T-helper 2 cell treated with Interferon-gamma antibody and Interleukin-4, amounts not matched to agents 5 μg/mL and 100 μg/mL, for 36 hours (primary cell): Measurements from ENCODE around the gene PGLYRP4.

Source experiments
- DNase-seq: peaks from one replicate; pipeline ENCODE4 v3.0.0; 2021; ENCODE audit warnings: low spot score
- H3K27ac Mint-ChIP-seq: one replicate; pipeline ENCODE4 v1.8.0; 2021; ENCODE audit warnings: mild to moderate bottlenecking, mixed read lengths
- H3K27me3 Mint-ChIP-seq: one replicate; pipeline ENCODE4 v1.8.0; 2021; ENCODE audit warnings: low read depth, mixed read lengths
- H3K36me3 Mint-ChIP-seq: one replicate; pipeline ENCODE4 v1.8.0; 2021; ENCODE audit warnings: low read depth, mixed read lengths
- H3K4me1 Mint-ChIP-seq: one replicate; pipeline ENCODE4 v1.8.0; 2021; ENCODE audit warnings: low read depth, mixed read lengths
- H3K4me3 Mint-ChIP-seq: one replicate; pipeline ENCODE4 v1.8.0; 2022; ENCODE audit warnings: mild to moderate bottlenecking, moderate library complexity, mixed read lengths
- H3K9me3 Mint-ChIP-seq: one replicate; pipeline ENCODE4 v1.8.0; 2021; ENCODE audit warnings: mixed read lengths

The PGLYRP4 gene, protein sequence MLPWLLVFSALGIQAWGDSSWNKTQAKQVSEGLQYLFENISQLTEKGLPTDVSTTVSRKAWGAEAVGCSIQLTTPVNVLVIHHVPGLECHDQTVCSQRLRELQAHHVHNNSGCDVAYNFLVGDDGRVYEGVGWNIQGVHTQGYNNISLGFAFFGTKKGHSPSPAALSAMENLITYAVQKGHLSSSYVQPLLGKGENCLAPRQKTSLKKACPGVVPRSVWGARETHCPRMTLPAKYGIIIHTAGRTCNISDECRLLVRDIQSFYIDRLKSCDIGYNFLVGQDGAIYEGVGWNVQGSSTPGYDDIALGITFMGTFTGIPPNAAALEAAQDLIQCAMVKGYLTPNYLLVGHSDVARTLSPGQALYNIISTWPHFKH

DNA sequence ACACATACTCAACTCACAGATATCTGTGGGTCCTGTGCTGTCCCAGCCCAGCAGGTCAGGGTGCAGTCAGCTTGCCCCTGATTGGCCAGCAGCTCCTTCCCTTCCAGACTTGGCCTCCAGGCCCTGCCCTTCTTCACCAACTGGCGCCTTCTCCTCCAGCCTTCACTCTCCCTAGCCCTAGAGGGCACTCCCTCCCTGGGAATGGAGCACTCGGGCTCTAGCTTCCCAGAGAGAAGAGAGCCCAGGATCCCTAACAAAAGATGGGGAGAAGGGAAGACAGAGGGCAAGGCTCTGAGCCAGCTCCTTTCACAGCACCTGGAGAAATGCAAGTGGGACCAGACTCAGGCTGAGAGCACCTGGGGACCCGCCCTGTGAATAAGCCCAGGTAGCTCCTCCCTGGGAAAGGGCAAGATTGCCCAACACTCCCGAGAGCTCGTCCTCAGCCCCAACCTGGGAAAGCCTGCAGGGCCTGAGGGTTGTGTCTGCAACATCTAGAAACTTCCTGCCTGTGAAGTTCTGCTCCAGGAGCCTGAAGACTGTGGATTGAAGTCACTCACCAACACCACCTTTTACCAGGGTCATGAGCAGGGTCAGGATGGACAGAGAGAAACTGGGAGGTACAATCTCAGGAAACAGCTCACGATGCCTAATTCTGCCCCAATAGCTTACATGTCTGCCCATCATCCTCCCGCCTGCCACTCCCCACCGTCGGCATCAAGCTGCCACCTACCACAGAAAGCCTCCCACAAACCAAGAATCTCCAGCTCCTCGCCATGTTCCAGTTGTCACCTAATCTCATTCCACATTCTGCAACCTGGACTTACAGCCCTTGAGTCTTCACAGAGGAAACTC, at the start of gene PGLYRP4:
PGLYRP4 (minus strand) TSS at position 331 of the 852 bp plus-strand sequence. CDS start 909 bp downstream, outside the sequence.
- no peak within 1 kb of the TSS for H3K27ac Mint-ChIP-seq
- peaks cover 11% of the 10 kb centered on the region for H3K4me1 Mint-ChIP-seq
- DNase-seq, result no peak
- H3K9me3 Mint-ChIP-seq, result no peaks in the 10 kb centered on the region
- no peaks in the 10 kb centered on the region for H3K36me3 Mint-ChIP-seq
- H3K27me3 Mint-ChIP-seq, result peaks cover 11% of the 10 kb centered on the region
- H3K4me3 Mint-ChIP-seq, result no peak within 1 kb of the TSS

DNA sequence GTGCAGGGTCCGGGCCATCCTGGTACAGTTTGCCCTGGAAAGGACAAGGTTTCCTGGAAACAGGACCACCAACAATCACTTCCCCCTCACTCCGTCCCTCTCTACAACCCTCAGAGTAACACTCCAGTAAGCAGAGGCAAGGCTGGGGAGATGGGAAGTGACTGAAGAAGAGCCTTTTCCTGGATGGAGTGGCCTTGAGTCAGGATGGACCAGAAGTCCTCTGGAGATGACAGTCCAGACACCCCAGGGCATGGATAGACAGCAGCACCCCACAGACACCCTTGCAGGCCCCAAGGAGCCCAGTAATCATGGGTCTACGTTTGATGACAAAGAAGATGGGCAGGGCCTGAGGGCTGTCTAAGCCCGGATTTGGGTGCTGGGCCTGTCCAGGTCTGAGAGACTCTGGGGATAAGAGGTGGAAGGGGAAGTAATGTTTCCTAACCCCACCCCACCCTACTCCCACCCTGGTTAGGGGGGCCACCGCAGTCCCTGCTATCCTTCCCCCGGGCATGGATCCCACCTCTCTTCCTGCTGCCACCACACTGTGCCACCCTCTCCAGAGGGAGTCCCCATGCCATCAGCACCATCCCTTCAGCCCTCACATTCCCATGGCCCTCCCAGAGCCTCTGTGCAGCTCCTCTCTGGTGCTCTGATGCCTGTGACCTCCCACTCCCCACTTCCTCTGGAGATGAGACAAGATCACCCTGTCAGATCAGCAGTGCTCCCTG, 49.4 kb upstream of the PGLYRP4 start:
- no peak for DNase-seq
- peaks cover 4% of the 10 kb centered on the region for H3K27me3 Mint-ChIP-seq
- no peaks in the 10 kb centered on the region for H3K9me3 Mint-ChIP-seq
- no peak overlapping the region for H3K4me3 Mint-ChIP-seq
- H3K36me3 Mint-ChIP-seq, result no peaks in the 10 kb centered on the region
- no peak overlapping the region for H3K27ac Mint-ChIP-seq
- H3K4me1 Mint-ChIP-seq, result no peaks in the 10 kb centered on the region

DNA sequence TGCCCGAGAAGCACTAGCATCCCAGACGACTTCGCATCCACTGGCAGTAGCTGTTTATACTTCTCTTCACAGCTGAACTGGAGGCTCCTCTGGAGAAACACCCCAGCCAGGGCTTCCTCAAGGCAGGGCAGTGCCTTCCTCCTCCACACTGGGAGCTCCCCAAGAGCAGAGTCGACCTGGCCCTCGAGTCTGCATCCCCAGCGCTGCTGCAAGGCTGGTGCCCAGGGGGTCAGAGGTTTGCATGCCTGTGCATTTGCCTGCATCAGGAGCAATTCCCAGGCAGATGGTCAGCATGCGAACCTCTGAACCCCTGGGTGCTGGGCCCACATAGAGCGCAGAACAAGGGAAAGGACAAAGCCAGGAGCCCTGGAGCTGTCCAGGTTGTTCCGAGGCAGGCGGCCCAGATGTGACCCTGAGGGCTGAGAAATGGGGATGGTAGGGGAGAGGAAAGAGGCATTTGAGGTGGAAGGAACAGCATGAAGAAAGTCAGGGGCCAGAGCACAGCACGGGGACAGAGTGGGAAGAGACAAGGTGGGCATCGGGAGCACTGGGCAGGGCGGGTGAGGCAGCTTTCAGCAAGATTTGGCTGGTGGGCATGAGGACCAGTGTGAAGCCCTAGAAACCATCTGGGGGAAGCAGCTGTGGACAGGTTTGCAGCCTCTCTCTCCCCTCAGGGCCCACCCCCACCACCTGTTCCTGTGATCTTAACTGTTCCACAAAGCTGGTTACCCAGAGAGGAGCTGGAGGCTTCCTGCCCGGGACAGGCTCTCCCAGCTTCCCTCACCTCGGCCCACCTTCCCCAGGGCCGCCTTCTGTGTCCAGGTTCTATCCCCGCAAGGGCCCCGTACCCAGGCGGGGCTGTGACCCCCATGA, 48.6 kb upstream of the PGLYRP4 start:
- no peaks in the 10 kb centered on the region for H3K36me3 Mint-ChIP-seq
- H3K9me3 Mint-ChIP-seq, result no peaks in the 10 kb centered on the region
- no peak for DNase-seq
- H3K4me1 Mint-ChIP-seq, result no peaks in the 10 kb centered on the region
- no peak overlapping the region for H3K27ac Mint-ChIP-seq
- H3K4me3 Mint-ChIP-seq, result no peak overlapping the region
- peaks cover 3% of the 10 kb centered on the region for H3K27me3 Mint-ChIP-seq

DNA sequence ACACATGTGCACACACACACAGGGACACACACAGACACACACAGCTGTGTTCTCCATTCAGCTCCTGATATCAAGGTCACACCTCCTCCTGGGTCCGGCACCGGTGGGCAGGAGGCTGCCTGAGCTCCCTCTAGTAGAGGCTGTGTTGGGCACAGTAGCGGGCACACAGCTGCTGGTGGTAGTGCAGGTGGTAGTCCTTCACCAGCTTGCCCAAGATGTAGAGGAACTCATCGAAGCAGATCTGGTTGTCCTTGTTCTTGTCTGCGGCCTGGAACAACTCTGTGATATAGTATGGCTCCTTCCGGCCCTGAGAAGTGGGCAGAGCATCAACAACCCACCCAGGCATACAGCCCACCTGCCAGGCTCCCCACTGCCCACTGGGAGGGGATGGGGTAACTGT, 47.8 kb upstream of the PGLYRP4 start:
- Mint-ChIP-seq H3K9me3 (no peaks in the 10 kb centered on the region), H3K36me3 (no peaks in the 10 kb centered on the region), H3K4me3 (no peak overlapping the region), H3K4me1 (no peaks in the 10 kb centered on the region), H3K27ac (no peak overlapping the region), H3K27me3 (no peaks in the 10 kb centered on the region)
- no peak for DNase-seq

DNA sequence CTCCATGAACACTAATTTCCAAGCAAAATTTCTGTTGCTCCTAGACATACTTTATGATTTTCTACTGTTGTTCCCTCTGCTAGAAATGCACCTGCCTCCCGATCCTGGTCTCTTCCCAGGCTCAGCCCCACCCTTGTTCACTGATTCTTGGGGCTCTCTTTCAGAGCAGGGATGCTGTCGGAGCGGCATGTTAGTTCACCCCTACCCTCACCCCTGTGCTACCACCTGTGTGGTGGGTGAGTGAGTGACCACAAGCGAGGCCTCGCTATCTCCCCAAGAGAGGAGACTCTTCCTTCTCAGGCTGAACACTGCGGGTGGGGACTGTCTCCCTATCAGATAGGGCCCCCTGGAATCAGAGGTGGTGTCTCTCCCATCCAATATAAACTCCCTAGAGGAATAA, 47.1 kb upstream of the PGLYRP4 start:
- Mint-ChIP-seq H3K27me3 (no peaks in the 10 kb centered on the region), H3K4me3 (no peak overlapping the region), H3K9me3 (no peaks in the 10 kb centered on the region), H3K36me3 (no peaks in the 10 kb centered on the region), H3K27ac (no peak overlapping the region), H3K4me1 (no peaks in the 10 kb centered on the region)
- DNase-seq, result no peak

DNA sequence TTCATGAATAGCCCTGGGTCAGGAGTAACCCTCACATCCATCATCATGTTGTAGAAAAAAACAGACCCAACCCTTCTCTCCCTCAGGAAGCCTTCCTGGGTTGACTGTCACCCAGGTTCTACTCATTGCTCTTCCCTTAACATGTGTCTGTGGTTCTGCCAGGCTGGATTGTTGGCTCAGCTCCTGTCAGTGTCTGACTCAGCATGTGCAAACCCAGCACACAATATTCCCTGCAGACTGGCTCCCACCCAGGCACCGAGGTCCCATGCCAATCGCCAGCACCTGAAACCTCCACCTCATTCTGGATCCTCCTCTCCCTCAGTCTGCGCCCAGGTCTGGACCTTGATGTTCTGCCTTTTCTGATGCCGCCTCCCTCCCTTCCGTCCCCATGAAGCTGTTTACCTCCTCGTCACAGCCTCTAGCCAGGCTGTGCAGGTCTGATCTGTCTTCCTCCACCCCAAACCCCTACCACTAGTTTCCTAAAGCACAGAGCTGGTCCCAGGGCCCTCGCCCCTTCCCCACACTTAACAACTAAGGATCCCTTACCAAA, 46.6 kb upstream of the PGLYRP4 start:
- Mint-ChIP-seq H3K9me3 (no peaks in the 10 kb centered on the region), H3K27ac (no peak overlapping the region), H3K27me3 (no peaks in the 10 kb centered on the region), H3K4me1 (no peaks in the 10 kb centered on the region), H3K36me3 (no peaks in the 10 kb centered on the region), H3K4me3 (no peak overlapping the region)
- no peak for DNase-seq

DNA sequence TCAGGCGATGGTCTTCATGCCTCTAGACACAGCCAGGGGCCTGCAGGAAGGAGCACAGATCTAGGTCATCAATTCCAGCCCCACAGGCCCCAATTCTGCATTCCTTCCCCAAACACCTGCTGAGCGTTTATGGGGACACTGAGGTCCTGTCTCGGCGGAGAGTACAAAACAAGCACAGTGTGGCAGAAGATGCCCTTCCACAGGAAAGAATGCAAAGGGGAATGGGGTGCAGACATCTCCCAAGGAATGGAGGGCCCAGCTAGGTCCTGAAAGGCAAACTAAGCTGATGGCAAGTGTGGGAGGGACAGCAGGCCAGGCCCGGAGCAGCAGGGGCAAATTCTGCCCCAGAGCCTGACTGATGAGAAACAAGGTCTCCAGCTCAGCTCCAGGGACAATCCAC, 45.8 kb upstream of the PGLYRP4 start:
- Mint-ChIP-seq H3K27me3 (no peaks in the 10 kb centered on the region), H3K27ac (no peak overlapping the region), H3K36me3 (no peaks in the 10 kb centered on the region), H3K4me1 (no peaks in the 10 kb centered on the region), H3K4me3 (no peak overlapping the region), H3K9me3 (no peaks in the 10 kb centered on the region)
- no peak for DNase-seq

DNA sequence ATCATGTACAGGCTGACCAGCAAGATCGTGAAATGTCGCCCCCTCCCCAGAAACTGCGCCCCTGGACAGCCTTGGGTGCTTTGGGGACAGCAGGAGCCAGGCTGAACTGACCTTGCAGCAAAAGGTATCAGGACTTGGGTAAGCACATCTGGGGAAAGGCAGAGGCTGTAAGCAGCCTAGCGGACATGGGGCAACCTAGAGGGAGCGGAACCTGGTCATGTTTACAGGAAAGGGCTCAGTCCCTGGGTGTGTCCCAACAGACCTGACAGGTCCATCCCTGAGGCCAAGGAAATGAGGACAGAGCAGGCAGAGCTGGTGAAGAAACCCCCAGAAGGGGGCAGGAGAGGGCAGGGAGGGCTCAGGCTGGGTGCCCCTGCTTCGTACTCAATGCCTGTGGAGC, 45.3 kb upstream of the PGLYRP4 start:
- Mint-ChIP-seq H3K27me3 (no peaks in the 10 kb centered on the region), H3K4me3 (no peak overlapping the region), H3K9me3 (no peaks in the 10 kb centered on the region), H3K4me1 (no peaks in the 10 kb centered on the region), H3K36me3 (no peaks in the 10 kb centered on the region), H3K27ac (no peak overlapping the region)
- no peak for DNase-seq

DNA sequence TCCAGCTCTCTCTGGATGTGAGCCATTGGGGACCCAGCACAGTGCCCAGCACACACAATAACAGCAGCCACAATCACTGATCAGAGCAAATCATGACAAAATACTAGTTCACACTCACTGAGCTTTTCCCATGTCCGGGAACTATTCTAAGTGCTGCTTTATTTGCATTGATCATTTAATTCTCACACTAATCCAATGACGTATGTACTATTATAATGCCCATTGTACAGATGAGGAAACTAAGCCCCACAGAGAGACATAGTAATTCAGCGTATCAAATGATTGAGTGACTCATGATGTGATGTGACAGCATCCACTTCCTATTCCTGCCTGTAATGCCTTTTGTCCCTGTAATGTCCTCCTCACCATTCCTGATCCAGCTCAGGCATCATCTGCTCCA, 44.2 kb upstream of the PGLYRP4 start:
- Mint-ChIP-seq H3K4me1 (no peaks in the 10 kb centered on the region), H3K9me3 (no peaks in the 10 kb centered on the region), H3K27ac (no peak overlapping the region), H3K36me3 (no peaks in the 10 kb centered on the region), H3K27me3 (no peaks in the 10 kb centered on the region), H3K4me3 (no peak overlapping the region)
- no peak for DNase-seq

DNA sequence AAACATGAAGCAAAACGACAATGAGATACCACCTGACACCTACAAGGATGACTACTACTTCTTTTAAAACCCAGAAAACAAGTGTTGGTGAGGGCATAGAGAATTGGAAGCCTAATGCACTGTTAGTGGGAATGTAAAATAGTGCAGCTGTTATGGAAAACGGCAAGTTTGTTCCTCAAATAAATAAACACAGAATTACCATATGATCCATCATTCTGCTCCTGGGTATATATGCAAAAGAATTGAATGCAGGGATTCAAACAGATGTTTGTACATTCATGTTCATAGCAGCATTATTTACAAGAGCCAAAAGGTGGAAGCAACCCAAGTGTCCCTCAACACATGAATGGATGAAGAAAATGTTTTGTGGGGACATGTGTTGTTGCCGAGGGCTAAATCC, 43.6 kb upstream of the PGLYRP4 start:
- Mint-ChIP-seq H3K9me3 (no peaks in the 10 kb centered on the region), H3K27me3 (no peaks in the 10 kb centered on the region), H3K4me3 (no peak overlapping the region), H3K36me3 (no peaks in the 10 kb centered on the region), H3K27ac (no peak overlapping the region), H3K4me1 (no peaks in the 10 kb centered on the region)
- DNase-seq, result no peak

DNA sequence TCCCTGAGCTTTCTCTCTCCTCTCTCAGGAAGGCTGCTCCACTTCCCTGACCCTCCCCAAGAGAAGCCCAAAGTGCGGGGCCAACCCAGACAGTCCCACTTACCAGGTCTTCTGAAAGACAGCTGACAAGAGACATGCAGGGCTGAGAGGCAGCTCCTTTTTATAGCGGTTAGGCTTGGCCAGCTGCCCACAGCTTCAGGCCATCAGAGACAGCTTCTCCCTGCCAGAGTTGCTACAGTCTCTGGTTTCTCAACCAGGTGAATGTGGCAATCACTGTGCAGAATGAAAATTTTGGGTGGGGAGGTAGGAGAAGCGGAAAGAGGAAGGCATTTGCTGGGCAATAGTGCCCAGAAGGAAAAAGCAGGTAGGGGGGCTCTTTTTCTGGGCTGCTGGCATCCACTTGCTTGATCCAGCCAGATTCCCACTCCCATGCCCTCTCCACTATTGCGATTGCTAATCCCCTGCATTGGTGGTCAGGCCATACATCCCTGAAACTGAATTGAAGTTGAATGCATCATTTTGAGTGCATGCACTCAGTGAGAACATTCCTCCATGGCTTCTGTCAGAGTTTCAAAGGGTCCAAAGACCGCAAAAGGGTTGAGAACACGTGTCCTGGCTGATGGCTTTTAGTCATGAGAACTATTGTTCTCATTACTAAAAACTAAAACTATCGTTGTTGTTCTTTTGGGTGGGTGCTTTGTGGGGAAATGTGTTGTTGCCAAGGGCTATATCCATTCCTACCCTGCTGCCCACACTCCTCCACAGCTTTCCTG, 42.5 kb upstream of the PGLYRP4 start, which contains the start of gene S100A8:
S100A8 (minus strand) TSS at position 136 of the 773 bp plus-strand sequence. CDS start 538 bp downstream, outside the sequence.
- Mint-ChIP-seq H3K9me3 (no peaks in the 10 kb centered on the region), H3K4me3 (no peak within 1 kb of the TSS), H3K4me1 (peaks cover 4% of the 10 kb centered on the region), H3K27ac (no peak within 1 kb of the TSS), H3K36me3 (no peaks in the 10 kb centered on the region), H3K27me3 (no peaks in the 10 kb centered on the region)
- no peak for DNase-seq

DNA sequence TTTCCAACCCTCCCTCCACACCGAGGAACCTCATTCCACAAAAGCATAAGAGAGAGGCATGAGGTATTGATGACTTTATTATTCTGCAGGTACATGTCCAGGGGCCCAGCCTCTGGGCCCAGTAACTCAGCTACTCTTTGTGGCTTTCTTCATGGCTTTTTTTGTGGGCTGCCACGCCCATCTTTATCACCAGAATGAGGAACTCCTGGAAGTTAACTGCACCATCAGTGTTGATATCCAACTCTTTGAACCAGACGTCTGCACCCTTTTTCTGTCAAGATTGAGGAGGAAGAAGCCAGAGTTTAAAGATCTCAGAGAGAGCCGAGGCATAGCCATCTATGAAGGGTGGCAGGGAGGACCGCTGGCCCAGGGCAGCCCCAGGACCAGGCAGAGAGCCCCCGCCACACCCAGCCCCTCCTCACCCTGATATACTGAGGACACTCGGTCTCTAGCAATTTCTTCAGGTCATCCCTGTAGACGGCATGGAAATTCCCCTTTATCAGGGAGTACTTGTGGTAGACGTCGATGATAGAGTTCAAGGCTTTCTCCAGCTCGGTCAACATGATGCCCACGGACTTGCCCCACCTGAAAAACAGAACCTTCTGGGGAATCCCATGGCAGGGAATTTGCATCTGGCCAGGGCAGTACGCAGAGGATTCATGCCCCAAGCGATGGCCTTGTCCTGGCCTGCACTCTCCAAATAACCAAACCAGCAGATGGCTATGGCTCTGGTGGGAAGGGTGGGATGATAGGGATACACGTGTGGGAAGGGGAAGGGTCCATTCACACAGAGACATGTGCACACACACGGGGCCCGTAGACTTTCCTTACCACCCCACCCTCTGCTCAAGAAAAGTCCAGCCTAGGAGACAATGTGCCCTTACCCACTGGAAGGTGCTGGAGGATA, 41.6 kb upstream of the PGLYRP4 start:
- DNase-seq, result no peak
- Mint-ChIP-seq H3K27me3 (no peaks in the 10 kb centered on the region), H3K36me3 (no peaks in the 10 kb centered on the region), H3K9me3 (no peaks in the 10 kb centered on the region), H3K4me1 (peaks cover 4% of the 10 kb centered on the region), H3K4me3 (no peak overlapping the region), H3K27ac (no peak overlapping the region)
